GM18951 (cell line): Measurements from ENCODE around the gene IRF6.

ENCODE experiments used
- POLR2A ChIP-seq: IDR thresholded peaks from 4 replicates; pipeline ENCODE4 v1.6.1; 2011; ENCODE audit warnings: mild to moderate bottlenecking; ENCODE audit not compliant: insufficient read length, insufficient read depth; ENCODE audit errors: extremely low read depth
- in situ Hi-C: fragments of 300-500 bp; cut with MboI; formaldehyde crosslinking; loops from one replicate; pipeline ENCODE4 v1.12.0; 2022; ENCODE audit warnings: low sequenced_read_pairs, mixed read lengths, inconsistent platforms; ENCODE audit not compliant: unreplicated experiment

Gene IRF6

DNA sequence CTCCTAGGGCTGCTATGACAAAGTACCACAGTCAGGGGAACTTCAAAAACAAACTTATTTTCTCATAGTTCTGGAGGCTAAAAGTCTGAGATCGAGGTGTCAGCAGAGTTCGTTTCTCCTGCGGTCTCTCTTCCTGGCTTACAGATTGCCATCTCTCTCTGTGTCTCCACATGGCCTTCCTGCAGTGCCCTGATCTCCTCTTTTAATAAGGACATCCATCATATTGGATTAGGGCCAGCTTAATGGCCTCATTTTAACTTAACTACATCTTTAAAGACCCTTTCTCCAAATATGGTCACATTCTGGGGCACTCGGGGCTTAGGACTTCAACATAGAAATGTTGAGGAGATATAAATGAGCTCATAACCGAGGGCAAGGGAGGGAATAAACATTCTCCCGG lies 33.8 kb downstream of the IRF6 start:
- in situ Hi-C loops: no loop called here
- TF ChIP-seq POLR2A: no peak

DNA sequence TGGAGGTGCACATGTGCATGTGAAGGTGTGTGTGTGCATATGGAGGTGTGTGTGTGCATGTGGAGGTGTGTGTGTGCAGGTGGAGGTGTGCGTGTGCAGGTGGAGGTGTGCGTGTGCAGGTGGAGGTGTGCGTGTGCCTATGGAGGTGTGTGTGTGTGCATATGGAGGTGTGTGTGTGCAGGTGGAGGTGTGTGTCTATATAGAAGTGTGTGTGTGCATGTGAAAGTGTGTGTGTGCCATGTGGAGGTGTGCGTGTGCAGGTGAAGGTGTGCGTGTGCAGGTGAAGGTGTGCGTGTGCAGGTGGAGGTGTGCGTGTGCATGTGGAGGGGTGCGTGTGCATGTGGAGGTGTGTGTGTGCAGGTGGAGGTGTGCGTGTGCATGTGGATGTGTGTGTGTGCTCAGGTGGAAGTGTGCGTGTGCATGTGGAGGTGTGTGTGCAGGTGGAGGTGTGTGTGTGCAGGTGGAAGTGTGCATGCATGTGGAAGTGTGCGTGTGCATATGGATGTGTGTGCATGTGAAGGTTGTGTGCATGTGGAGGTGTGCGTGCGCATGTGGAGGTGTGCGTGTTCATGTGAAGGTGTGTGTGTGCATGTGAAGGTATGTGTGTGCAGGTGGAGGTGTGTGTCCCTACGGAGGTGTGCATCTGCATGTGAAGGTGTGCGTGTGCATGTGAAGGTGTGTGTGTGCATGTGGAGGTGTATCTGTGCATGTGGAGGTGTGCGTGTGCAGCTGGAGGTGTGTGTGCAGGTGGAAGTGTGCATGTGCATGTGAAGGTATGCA lies 35.1 kb downstream of the IRF6 start:
- in situ Hi-C loops: no loop called here
- TF ChIP-seq POLR2A: no peak

DNA sequence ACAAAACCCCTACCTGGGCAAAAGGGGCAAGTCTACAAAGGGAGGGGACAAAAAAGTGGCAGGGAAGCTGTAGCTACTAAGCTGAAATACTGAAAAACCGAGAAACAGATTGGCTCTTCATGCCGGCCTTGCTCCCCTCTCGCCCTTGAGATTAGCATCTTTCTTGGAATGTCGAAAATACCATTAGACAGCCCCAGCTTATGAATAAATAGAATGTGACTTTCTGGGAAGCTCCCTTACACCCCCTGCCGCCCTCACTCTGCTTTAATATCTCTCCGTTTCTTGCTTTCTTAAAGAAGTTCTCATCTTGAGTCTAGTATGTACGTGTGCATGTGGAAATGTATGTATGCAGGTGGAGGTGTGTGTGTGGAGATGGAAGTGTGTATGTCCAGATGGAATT lies 36.0 kb downstream of the IRF6 start:
- in situ Hi-C loops: no loop called here

DNA sequence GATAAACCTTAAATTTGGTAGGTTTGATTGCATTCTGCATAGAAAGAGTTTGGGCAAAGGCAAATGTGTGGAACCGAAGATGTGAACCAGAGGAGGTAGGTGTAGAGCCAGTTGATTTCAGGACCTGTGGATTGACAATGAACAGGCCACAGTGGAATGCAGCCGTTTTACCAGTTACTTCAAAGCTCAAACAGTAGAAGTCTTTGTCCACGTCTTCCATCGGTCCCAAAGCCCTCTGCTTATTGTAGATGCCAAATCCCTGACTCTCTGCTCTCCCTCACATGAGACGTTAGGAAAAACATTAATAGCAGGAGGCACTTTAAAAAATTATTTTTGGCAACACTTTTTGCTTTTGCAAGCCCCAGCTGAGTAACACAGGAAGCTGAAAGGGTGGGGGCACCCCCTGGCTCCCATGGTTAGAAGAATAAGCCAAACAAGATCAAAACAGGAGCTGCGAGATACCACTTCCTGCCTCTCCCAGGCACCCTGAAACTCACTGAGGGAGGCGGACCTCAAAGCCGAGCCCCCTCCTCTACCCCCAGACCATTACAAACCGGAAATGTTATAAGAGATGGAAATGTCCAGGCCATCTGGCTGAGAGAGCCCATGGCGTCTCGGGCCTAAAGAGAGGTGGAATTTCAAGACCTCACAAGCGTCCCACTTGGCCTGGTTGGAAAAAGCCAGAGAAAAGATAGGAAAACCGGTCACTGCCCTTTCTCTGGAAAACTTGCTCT lies 36.6 kb downstream of the IRF6 start:
- TF ChIP-seq POLR2A: peak; percentile 30
- in situ Hi-C loops: no loop called here

More for the DNA sequence above, 36.0 kb downstream of the IRF6 start:
- no peak for TF ChIP-seq POLR2A

DNA sequence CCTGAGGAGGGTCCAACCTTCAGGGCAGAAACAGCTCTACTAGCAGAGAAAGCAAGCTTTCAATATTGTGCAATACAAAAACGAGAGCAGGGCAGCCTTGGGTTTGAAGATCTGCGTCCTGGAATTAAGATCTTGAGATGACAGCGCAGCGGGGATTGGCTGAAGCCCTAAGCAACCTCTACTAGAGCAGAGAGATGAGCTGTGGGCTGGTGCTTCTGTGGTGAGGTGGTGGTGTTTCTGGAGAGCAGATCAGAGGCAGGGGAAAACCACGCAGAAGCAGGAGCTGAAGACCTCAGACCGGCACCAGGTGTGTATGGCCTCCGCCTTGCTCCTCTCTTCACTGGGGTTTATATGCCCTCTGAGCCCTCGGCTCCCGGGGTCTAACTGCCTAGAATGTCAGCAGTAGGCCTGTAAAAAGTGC lies 37.6 kb downstream of the IRF6 start:
- peak; percentile 77 for TF ChIP-seq POLR2A
- in situ Hi-C loops: no loop called here

DNA sequence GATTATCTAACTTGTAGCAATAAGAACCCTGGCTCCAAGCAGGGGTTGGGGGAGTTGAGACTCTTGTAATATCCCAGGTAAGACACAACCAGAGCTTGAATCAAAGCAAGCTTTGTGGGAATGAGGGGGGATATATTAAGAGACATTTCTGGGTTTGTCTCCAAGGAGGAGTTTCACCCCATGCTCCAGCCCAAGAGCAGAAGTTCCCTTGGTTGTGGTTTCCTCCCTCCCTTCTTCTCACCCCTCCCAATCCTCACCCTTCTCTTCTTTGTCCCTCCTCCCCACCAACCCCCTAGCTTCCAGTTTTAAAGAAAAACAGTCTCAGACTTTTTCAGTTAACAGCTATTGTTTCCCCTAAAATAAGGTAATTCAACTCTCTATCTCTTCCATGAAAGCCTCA lies 38.2 kb downstream of the IRF6 start:
- in situ Hi-C loops: no loop called here

DNA sequence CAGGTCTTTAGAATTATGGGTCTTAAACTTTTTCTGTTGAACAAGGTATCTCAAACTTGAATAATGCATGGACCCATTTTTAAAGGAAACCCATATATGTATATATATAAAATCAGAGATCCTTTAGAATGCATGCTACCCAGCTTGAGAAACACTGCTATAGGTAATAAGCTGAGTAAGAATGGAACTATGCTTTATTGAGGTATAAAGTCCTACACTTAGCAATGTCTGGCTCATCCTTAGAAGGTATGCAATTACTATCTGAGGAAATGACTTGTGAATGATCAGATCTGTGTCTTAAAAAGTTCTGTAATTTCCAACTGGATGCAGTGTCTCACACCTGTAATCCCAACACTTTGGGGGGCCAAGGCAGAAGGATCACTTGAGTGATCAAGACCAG lies 38.8 kb downstream of the IRF6 start:
- no peak for TF ChIP-seq POLR2A
- in situ Hi-C loops: no loop called here

More for the DNA sequence above, 38.2 kb downstream of the IRF6 start:
- TF ChIP-seq POLR2A: no peak

DNA sequence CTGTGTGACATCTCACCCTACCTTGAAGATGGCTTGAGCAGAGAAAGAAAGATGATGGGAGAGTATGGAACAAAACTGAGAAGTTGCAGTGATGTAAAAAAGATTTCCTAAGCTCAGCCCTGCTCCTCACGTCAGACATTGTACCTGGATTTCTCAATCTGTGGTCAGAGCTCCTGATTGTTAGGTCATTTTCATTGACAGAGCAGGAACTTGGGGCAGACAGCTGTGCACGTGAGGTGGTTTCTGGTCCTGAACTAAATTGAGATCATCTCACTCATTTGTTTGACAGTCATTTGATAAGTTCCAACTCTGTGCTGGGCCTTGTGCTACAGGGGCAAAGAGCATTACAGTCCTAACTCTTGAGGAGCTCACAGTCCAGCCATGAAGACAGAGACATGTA lies 39.9 kb downstream of the IRF6 start:
- no peak for TF ChIP-seq POLR2A
- in situ Hi-C loops: no loop called here

DNA sequence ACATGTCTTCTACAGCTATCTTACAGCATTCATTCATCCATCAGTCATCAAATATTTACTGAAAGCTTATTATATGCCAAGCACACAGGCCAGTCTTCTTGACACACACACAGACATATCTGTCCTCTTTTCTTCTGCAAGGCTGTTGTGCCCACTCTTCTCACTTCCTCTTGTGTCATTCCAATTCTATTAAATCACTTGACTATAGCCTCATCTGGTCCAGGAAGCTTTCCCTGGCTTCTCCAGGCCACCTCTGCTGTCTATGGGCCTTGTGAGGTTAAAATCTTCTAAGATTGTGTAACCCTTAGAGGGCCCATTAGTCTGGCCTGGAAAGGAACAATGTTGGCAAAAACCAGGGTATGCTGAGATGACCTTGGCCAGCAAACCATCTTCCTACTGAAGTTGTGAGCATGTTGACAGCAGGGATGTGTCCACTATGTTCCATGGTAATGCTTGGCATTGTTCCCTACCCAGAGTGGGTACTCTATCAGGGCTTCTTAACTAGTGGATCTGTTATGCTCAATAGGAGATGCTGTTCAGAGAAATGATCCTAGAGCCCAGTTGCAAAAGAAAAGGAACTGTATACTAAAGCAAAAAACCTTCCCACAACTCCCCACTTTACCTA lies 44.8 kb downstream of the IRF6 start:
- in situ Hi-C loops: no loop called here
- TF ChIP-seq POLR2A: no peak

DNA sequence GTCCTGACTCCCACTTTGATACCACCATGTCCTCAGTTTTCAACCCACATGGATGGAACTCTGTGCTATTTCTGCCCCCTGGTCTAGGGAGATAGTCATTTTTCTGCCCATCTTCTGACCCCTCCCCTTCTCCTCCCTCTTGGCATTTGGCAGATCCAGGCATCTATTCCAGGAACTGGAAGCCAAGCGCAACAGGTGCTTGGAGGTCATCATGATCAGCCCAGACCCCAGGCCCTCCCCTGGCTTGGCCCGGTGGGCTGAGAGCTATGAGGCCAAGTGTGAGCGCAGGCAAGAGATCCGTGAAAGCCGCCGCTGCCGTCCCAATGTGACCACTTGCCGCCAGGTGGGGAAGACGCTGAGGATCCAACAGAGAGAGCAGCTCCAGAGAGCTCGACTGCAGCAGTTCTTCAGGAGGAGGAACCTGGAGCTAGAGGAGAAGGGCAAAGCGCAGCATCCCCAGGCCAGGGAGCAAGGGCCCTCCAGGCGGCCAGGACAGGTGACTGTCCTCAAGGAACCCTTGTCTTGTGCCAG lies 46.0 kb downstream of the IRF6 start:
- no peak for TF ChIP-seq POLR2A
- in situ Hi-C loops: no loop called here

DNA sequence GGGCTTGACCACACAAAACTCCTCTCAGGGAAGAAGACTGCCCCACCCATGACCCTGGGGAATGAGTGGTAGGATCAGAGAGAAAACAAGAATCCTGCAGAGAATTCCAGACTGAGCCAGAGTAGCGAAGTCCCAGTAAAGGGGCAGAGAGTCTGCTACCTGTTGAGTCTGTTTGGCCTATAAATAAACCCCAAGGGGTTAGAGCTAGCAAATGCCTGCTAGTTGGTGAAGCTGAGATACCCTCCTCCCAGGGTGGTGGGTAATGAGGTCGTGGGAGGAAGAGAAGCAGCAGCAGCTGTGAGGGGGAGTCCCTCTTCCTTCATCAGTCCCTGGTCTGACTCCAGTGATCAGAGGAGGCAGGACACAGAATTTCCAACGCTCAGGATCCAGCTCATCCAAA lies 47.5 kb downstream of the IRF6 start:
- in situ Hi-C loops: no loop called here
- no peak for TF ChIP-seq POLR2A

DNA sequence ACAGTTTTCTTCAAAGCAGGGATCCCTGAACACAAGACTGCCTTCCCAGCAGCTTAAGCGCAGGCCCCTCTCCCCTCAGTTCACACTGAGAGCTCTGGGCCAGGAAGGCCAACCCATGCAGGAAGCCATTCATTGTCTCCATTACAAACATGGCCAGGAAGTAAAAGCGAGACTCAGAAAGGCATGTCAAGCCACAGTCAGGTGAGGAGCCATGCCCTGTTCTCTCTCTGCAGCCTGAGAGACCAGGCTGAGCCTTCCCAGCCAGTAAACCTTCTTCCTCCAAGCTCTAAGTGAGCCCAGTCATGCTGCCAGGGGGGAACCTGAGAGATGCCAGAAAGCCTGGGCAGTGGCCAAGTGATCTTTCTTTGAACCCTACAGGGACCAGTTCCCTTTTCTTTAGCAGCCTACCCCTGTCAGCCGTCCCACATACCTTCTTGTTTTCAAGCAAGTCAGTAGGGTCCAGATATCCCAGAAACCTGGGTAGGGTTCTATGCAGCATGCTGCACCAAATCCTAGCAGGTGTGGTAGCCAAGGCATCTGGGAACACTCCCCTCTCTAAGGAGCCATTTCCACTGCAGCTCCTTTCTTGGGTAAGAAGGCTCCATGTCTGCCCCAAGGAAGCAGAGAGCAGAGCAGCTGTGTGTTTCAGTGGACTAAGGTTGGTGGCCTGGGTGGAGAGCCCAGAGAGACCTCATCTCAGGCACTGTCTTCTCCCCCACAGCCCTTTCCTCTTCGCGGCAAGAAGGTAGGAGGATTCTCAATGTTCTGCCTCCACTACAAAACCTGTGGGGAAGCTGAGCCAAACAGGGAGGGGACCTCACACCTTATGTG lies 49.1 kb downstream of the IRF6 start:
- in situ Hi-C loops: no loop called here
- TF ChIP-seq POLR2A: peak; percentile 50
